Mammary epithelial cell (primary cell): Measurements from ENCODE around the gene SFXN1.

ENCODE experiments used
- CTCF ChIP-seq, 2 donors: IDR thresholded peaks in 1 of 2; conservative IDR thresholded peaks in 1 of 2; 2 replicates each; pipeline ENCODE4 v1.5.1; 2011 to 2012; ENCODE audit warnings: inconsistent platforms in 2 of 2, low read length in 2 of 2, mild to moderate bottlenecking in 2 of 2, control low read depth in 1 of 2, low read depth in 1 of 2; ENCODE audit not compliant: insufficient read depth in 1 of 2; ENCODE audit errors: extremely low read depth in 1 of 2
- EZH2 ChIP-seq: IDR thresholded peaks from 2 replicates; pipeline ENCODE4 v1.6.1; 2012; ENCODE audit warnings: low read length, inconsistent platforms, borderline replicate concordance

DNA sequence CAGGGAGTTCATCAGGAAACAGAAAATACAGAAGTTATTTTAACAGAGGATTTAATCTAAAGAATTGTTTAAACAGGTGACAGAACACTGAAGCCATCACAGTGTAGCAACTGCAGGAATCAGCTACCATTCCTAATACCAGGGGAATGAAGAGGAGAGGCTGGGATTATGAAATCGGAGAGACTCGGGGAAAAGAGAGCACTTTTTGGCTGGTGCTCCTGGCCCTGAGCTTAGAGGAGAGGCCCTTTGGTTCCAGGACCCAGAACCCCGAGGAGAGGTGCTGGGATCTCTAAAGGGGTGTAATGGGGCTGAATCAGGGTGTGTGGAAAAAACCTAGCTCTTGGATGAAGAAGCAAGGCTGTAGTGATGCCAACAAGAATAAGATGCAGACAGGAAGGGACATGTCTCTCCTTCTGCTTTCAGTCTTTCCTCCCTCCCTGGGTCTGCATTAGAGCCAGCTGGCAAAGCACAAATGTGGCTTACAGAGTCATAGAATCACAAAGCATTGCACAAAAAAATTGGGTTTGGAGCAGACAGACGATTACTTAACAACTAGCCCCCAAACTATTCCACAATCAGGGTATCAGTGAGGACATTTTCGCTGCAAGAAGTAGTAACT, 11.6 kb upstream of the SFXN1 start:
- no peak for TF ChIP-seq CTCF (conservative IDR thresholded peaks at IDR 0.05 in 1 of 2, IDR thresholded peaks at IDR 0.05 in 1 of 2; ENCODE audit: extremely low read depth in 1 of 2, insufficient read depth in 1 of 2, low read depth in 1 of 2, low read length in 2 of 2)
- no peak for TF ChIP-seq EZH2
